Measurements from ENCODE around the gene CD164L2.

Gene CD164L2

DNA sequence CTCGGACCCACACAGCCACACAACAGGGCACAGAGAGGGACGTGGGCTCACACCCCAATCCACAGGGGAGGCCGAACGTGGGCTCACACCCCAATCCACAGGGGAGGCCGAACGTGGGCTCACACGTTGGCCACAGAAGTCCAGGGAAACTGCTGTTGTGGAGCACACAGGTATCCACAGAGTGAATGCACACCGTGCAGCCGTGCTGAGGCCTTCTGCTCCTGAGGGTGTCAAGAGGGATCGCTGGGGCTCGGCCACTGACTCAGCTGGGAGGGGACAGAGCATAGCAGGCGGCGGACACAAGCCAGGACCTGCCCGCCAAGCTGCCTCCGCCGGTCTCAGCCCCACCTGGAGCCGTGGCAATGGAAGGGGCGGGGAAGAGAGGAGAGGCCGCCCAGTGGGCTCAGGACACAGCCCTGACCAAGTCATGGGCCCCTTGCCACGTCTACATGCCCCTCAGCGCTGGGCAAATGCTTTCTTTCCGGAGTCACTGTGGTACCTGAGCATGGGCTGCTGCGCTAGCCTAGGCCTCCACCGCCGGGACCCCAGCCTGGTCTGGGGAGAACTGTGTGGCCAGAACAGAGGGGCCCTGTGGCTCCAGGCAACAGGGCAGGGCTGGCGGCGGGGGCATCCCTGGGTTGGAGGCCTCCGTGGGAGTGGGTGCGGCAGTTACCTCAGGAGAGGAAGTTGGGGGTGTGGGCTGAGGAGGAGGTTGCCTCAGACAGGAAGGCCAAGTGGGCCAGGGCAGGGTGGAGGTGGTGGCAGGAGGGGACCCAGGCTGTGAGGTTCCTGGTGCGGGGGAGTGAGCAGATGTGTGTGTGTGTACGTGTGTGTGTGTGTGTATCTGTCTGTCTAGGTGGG is 40.1 kb downstream of the CD164L2 start:
- peak; percentile 77 for DNase-seq

DNA sequence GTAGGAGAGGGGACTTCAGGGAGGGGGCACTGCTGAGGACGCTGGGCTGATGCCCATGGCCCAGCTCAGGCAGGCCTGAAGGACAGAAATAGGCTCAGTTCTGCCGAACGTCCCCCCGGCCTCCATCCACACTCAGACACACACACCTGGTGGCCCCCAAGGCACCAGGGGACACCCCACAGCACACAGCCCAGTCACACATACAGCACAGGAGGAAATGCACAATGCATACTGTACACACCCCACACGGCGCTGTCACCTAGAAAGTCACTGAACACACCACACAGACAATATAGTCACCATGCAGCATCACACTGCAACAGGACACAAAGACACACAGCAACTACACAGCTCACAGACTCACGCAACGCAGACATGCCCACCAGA is 40.7 kb downstream of the CD164L2 start:
- DNase-seq: no peak

DNA sequence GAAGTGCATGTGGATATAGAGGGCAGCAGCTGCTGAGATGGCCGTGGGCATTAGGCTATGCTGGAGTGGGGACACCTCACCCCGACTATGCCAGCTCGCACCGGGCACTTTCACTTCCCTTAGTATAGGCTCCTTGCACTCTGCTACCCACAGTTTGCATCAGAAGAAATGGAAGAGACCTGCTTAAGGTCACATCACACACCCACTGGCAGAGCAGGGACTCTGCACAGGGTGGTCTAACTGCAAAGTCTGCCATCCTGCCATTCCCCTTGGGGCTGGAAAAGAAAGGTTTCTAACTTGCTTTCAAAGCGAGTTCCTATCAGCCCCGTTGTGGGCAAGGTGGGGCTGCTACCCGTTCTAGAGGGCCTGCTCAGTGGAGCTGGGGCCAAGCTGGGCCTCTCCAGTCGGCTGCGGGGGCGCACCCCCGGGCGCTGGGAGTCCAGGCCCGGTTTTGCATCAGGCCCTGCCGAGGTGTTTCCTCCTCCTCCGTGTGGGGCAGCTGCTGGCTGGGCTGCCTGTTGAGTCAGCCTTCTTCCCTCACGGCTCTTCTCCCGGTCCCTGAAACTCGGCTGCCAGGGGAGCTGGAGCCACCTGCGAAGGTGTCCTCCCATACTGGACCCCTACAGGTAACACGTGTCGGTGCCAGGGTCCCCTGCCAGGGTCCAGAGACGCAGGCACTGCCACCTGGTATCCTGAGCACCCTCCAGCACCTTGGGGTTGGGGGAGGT is 41.4 kb downstream of the CD164L2 start, which contains the start of gene SYTL1:
Gene SYTL1, plus strand, starts transcription at position 498 of the 728 bp plus-strand sequence. CDS start 3,313 bp downstream, outside the sequence.
- peak; percentile 61 for DNase-seq

DNA sequence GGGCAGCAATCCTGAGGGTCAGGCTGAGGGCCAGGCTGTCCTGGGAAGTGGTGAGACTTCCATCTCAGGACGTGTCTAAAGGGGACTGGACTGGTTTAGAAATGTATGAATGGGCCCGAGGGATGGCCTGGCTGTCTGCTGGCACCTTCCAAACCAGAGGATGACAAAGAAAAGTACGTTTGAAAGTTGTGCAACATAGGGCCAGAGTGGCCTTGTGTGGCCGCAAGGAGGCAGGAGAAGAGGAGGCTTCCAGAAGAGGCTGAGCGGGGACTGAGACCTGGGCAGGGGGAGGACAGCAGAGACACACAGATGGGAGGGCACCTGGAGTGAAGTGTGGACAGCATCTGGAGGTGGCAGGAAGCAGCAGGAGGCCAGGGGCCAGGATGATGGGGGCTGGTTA is 43.9 kb downstream of the CD164L2 start:
- DNase-seq: no peak

DNA sequence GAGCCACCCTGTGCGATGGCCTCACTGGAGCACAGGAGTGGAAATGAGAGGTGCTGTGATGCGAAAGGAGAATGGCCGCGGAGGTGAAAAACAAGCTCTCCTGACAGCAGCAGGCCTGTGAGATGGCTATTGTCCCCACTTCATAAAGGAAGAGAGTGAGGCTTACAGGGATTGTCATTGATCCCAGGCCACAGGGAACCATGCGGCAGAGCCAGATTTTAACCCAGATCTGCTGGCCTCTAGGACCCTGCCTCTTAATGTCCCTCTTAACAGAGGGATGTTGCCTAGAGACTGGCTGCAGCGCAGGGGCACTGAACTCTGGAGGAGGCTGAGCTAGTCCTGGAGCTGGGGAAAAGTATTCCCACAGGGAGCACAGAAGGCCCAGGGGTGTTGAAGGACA is 44.4 kb downstream of the CD164L2 start:
- no peak for DNase-seq

DNA sequence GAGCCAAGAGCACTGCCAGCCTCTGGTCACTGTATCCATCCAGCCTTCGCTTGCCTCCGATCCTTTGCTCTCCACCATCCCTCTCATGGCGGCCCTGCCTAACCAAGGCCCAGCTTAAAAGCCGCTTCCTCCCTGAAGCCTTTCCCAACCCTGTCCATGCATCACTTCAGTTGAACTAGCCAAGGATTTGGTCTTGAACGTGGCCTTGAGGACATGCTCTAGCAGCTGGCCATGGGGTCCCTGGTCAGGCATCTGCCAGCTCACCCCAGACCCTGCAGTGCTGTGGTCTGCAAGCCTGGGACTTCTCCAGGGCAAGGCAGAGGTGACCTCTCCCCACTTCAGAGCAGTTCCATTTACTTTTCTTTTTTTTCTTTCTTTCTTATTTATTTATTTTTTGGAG is 46.4 kb downstream of the CD164L2 start:
- DNase-seq: no peak

DNA sequence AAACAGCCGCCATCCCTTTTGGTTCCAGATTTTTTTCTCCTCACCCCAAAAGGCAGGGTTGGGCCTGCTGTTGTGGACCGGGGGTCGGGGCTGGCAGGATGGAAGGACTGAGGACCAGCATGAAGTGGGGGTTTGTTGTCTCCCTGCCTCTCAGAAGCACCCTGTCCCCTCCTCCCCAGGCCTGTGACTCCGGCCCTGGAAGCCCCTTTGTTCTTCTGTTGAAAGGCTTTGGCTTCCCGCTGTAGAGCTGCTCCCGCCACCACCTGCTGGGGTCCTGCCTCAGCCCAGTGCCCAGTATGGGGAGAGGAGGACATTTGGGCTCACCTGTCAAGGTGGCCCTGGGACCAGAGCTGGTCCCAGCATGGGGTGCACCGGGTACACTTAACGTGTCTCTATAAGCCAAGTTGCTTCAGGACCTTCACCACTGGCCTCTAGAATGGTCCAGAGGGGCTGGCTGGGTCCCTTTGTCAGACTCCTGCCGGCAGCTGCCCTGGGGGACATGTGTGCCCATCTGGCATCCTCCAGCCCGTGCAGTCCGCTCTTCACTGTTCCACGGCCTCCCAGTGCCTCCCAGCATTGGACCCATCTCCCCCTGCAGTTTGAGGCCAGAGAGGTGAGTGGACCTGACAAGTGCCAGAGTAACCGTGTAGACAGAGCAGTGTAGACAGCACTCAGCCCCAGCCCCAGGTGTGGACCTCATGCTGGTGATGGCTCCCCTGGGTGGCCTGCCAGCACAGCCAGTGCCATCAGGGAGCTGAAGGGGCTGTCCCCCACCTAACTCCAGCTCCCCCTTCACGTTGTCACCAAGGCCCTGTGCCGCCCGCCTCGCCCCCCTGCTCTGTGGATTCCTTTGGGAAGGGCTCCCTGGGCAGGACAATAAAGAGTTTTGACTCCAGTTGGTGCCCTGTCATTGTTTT is 47.4 kb downstream of the CD164L2 start:
- DNase-seq: no peak

DNA sequence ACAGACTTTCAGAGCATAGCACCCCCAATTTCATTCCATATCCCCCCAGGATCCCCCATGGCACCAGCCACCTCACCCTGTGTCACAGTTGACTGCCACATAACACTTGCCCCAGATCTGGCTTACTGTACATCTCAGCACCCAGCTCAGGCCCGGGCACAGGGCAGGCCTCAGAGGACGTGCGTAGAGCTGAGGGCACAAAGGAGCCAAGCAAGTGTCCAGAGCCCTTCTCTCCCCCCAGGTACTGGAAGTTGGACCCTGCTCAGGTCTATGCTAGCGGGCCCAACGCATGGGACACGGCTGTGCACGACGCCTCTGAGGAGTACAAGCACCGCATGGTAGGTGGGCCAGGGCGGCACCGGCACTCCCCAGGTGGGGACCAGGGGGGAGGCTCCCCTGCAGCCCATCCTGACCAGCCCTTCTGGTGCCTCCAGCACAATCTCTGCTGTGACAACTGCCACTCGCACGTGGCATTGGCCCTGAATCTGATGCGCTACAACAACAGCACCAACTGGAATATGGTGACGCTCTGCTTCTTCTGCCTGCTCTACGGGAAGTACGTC is 49.3 kb downstream of the CD164L2 start:
- no peak for DNase-seq

DNA sequence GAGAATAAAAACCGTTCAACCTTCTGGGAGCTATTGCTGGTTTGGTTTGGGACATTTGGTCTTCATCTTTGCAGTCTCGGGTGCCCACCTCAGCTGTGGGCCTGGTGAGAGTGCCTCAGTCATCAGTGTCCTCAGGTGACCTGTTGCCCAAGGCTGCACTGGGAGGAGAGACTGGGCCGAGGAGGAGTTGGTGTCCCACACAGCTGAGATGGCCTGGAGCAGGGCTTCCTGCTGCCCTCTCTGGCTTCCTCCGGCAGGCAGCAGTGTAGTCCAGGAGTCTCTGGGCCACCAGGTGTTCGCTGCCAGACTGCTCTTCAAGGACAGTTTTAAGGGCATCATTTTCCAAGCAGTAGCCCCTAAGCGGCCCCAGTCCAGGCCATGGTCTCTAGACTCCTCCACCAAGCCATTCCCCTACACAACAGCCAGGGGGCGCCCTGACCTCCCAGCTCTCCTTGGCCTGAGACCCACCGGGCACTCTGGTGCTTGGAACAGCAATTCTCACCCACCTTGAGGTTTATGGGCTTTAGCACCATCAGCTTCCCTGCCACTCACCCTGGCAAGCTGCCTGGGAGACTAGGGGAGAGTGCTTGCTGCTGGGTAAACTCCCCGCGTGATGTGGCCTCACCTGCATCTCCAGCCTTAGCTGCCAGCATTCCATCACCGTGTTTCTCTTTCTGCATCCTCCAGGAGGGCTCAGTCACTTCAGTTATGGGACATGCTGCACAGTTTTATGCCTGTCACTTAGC is 50.4 kb downstream of the CD164L2 start:
- DNase-seq: no peak

DNA sequence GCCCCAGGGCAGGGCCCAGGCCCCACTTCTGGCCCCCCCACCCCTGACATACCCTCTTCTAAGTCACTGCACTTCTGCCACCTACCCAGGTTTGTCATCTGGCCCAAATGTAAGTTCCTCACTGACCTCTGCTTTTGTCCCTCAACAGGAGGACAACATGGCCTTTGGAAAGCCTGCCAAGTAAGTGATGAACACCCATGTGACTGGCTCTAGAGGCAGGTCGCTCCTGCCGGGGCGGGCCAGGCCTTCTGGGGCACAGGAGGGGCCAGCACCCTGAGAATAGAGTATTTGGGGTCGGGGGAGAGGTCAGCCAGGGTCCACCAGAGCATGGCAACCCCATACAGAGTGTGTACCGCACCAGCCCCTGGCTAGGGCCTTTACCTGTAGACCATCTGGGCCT is 51.2 kb downstream of the CD164L2 start:
- DNase-seq: no peak

DNA sequence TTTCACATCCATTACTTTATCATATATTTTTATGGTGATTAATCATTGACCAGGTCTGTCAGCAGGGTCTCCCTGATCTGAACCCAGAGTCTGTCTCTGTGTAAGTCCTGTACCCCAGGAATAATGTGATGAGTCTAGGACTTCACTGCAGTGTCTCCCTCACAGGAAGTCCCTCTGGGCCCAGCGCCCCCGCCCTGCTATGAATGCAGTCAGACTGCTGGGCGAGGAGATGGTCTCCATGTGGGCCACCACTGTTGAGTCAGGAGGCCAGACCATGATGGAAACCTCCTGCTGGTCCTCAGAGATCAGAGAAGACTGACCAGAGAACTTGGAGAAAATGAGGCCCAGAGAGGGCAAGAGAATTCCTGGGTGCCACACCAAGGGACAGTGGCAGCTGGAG is 51.7 kb downstream of the CD164L2 start:
- DNase-seq: no peak

DNA sequence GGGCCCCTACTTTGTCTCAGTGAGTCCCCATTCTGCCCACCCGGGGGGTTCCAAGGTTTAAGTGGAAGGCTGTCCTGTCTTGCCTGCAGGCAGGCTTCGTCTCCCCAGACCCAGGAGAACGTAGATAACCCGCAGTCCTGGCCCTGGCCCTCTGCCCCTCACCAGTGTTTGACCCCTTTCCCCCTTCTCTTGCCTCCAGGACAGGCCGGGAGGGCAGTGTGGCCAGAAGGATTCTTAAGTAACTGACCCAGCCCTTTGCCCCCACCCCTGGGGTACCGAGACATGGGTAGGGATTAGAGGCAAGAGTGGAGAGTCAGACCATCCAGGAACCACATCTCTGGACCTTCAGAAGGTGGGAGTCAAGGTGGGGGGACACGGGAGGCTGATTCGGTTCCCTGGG is 52.3 kb downstream of the CD164L2 start:
- DNase-seq: no peak

All from NCI-H510A treated with DMSO at 0.1 percent for 48 hours (cell line).